SK-N-MC (cell line): ENCODE measurements around the gene RBM28.

ENCODE experiments used
- EZH2 ChIP-seq: fragments of 200-600 bp; sonication (generic); IDR thresholded peaks from one replicate; pipeline ENCODE4 v1.6.1; 2017; ENCODE audit warnings: antibody characterized with exemption
- FOXP2 ChIP-seq: optimal IDR thresholded peaks from 2 replicates; pipeline ENCODE3; 2011; ENCODE audit warnings: mild to moderate bottlenecking, moderate library complexity; ENCODE audit not compliant: insufficient read depth; ENCODE audit errors: extremely low read length, control extremely low read depth
- POLR2AphosphoS5 ChIP-seq: IDR thresholded peaks from 2 replicates; pipeline ENCODE4 v1.6.1; 2012; ENCODE audit warnings: mild to moderate bottlenecking, low read depth, low read length, borderline replicate concordance

DNA sequence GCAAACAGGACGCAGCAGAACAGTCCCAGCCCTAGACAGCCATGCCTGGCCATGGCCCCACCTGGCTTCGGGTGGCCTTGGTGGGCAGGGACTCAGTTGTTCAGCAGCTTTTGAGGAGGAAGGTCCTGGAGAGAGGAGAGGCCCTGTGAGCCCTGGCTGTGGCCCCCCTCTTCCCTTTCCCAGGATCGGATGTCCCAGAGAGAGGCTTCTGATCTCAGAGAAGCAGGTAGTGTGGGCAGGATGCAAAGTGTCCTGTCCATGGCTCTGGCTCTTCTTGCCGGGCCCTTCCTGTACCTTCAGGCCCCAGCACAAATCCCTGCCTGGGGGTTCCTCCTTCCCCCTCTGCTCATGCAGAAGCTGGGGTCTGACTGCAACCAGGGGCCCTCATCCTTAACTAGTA, 16.2 kb upstream of the RBM28 start:
- TF ChIP-seq POLR2AphosphoS5 (no peak), EZH2 (no peak), FOXP2 (no peak)
